Activated naive CD4-positive, alpha-beta T cell treated with anti-CD3 and anti-CD28 coated beads, Interleukin-2, amount 50 U/mL, for 16 hours (primary cell): Measurements from ENCODE around the gene RBMS3.

Source experiments
- DNase-seq: peaks from one replicate; pipeline ENCODE4 v3.0.0-alpha.2; 2020

The RBMS3 gene

DNA sequence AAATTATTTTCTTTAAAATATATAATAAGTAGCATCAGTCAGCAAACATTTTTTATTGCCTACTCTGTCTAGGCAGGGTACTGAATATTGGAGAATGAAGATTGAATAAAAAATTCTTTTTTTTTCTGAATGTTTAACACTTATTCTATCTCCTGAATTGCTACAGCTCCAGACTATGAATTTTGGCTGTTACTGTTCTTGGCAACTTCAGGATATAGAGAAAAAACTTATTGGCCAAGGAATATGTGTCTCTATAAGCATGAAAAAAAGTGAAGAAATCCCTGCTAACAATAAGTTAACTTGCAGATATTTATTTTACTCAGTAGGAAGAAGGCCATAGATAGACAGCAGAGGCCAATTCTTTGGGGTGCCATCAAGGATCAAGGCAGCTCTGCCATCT, 309.6 kb downstream of the RBMS3 start:
- no peak for DNase-seq

DNA sequence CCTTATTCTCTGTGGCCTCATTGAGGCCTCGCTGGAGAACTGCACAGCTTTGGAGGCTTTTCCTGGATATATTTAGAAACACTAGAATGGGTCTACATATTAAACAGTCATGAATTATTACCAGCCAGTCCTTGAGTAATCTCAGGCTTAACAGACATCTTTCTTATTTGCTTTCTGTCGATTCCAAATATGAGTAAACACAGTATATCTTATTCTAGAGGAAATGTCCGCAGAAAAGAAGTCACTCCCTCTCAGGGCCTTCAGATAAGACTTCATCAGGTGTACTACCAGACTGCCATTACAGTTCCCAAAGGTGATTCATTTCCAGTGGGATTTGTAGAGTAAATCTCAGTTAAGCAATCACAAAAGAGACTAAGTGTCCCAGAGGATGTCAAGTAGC, 310.7 kb downstream of the RBMS3 start:
- no peak for DNase-seq

DNA sequence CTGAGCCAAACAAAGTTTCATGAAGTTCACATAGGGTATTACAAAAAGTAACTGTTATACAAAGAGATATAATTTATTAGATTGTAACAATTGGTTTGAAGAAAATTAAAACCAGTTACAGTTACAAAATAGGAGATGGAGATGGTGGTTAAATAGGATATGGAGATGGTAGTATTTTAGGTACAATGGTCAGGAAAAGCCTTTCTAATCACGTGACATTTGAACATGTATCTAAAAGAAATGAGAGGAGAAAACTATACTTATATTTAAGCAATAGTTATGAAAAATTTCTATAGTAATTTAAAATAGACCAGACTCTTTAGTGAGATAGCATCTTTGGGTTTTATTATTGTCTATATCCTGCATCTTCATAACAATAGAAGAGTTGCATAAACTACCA, 312.9 kb downstream of the RBMS3 start:
- no peak for DNase-seq

DNA sequence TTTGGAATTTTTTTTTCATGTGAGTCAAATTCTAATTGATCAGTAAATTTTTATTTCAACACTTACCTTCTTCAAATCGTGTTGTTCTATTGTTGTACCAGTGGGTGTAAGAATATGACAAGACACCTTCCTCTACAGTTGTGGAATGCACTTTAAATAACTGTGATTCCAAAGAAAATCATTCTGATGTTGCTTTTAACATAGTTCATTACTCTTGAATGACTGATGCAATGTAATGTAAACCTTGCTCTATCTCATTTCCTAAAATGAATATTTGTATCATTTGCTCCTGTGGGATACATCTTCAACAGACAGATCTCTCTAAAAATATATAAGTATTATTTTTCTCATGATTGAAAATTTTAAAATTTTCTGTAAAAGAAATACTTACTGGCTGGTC, 313.4 kb downstream of the RBMS3 start:
- no peak for DNase-seq

DNA sequence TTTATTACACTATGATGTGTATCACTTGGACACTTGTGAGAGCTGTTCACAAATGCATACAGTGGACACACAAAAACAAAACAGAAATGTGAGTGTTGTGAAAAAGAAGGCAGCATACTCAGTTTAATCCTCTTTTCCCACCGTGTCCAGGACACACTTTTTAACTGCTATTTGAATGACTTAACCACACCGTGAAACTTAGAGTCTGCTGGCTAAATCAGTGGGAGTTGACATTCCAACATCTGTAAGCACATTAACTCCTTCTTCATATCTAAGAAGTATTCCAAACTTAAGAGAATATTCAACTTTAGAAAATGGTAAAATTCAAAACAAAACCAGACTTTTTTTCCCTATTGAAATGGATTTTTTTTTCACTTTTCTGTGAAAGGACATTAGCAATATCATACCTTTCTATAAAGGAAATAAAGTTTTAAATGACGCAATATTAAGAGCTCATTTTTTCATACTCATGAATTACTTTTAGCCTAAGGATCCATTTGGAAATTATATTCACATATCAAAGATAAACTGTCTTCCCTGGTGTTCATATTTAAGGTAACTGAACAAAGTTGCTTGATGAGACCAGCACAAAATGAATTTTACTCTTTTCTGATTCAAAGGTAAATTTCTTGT, 316.6 kb downstream of the RBMS3 start:
- no peak for DNase-seq

DNA sequence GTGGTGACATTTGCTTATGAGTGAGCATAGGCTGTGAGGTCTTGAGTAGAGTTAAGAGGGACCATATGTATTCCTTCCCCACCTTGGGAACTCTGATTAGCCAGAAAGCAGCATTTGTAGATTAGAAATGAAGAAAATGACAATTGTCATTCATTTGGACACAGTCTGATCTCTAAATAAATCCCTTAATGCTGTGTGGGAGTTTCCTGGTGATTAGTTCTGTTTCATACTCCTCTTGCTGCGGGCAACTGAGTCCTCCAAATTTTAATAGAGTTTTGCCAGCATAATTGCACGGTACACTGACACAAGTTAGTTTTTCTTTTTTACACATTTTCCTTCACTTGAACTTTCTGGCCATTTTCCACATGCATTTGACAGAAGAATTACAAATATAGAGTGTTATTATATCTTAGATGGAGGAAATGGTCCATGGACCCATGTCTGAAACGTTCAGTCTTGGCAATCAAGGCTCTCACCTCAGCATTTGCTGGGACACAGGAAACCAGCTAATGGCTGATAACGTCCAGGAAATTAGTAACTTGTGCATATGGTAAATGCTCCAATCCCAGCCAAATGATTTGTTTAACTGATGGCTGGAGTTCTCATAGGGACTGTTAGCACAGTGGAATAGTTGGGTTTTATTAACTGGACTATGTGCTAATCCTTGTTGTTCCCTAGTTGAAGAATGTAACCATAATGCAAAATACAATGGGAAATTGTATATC, 321.2 kb downstream of the RBMS3 start:
- DNase-seq: no peak

DNA sequence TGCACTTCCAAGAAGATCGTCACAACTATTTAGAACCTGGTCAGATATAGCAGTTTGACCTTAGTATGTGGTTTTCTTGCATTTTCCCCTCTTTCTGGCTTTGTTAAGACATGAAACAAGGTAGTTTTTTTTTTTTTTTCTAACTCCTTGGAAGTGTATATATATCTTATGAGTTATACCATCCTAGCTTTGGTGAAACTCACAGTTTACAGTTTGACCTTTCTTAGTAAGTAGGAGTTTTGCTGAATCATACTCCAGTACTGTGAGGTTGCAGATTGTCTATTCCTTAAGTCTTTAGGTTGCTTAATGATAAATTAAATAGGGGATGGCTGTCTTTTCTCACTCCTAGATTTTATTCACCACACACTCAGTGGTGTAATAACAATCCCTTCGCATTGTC, 325.0 kb downstream of the RBMS3 start:
- no peak for DNase-seq

DNA sequence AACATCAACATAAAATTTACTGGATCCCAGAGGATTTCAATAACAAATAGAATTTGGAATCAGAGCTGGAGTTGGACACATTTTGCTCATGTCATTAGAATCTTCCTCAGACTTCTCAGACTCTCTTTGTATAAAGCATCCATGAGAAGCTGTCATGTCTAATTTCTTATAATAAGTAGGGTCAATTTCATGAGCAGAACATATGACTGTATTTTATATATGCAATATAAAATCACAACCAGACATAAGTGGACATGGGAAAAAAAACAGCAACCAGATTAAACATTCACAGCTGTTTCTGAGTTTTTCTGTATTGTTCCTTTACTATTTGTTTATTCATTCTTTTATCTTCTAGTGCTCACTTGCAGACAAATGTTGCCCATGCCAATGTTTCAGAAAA, 325.5 kb downstream of the RBMS3 start:
- no peak for DNase-seq

DNA sequence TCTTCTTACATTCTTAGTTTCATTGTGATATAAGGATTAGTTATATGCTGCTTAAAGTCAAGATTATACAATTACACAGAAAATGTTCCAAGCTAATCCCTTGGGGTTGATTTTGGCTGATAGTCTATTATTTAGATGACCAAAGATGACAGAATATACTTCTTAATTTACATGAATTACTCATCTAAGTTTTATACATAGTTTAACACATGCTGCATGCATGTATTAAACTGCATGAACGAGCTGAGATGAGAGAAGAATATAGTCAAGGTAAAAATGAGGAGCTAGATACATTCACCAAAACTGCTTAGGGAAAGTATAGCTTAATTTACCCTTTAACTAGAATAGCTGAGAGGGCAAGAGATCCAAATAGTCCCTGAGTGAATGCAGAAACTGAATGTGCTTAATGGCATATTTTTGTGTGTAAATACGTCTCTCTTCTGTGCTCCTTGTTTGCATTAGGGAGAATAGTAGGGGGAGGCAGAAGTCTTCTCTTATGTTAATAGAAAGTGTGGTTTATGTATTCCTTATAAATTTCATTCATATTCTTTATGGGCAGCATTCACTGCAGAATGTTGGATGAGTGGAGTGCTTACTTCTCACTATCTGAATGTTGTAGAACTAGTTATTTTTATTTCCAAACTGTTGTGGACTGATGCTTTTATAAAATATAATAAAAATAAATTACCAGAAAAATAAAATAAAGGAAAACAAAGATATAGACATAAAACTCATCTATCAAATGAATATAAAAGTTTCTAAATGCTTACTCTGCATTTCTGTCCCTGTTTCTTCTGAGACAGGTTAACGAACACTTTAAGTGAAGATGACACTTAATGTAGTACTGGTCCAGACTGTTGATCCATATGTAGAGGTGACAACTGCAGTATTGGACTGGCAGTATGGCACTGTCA, 327.8 kb downstream of the RBMS3 start:
- no peak for DNase-seq

DNA sequence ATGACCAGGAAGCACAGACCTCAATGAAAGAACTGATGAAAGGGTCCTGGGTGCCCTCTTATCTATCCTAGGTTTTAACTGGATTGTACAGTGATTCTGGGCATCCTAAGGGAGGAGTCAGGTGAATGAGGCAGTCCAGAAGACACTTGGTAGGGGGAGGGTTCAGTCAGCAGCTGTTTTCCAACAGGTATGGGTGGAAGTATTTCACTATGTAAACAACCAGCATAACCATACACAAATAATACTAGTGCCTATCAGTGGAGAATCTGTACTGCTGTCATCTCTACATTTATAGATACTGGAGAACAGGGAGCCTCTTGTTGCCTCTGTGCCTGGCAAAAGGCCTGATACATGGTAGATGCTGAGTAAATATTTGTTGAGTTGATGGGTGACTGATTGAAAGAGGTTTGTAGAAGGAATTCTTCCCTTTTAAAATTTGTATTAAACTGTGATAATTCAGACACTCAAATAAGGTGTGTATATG, 328.5 kb downstream of the RBMS3 start:
- DNase-seq: no peak

DNA sequence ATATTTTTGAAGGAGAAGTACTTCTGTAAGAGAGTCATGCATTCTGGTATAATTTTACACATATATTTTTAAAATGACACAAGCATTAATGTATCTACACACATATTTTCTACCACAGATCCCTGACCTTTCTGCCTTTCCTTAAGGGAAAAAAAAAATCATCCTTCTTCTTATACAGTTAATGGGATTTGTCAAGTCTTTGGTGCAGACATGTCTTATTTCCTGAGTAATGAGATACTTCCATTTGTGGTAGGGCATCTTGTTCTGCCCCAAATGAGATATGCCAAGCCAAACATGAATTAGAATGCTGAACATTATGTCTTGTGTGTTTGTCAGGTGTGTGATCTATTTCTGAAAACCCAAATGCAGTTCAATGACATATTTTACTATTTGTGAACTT, 329.9 kb downstream of the RBMS3 start:
- no peak for DNase-seq

DNA sequence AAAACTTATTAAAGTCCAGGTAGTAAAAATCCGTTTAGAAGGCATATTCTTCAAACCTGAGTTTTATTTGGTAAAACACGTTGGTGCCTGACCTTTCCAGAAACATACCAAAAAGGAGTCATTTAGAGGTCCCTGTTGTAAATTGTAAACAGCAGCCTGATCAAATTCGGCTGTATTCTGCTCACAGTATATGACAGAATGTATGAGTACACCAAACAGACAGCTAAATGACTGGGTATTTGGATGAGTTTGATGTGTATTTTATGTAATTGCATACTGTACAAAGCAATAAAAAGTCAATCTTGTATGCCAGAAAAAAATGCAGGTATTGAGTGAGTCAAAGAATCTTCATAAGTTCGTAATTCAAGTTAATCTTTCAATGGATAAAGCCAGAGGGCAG, 330.4 kb downstream of the RBMS3 start:
- no peak for DNase-seq

DNA sequence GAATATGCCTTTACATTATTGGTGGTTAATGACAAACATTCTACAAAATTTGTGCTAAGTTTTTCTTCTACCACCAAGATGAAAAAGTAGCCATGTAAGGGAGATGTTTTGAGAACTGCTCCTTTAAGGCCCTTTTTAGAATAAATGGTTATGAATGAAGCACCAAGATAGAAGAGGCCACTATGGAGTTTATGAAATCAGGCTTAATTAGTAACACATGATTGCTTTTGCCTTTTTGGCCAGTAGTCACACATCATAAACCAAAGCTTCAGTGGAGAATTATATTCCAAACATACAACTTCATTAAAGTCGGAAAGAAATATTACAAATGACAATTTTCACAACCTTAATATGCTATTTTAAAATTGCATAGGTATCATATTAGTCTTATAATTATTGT, 331.7 kb downstream of the RBMS3 start:
- DNase-seq: no peak

DNA sequence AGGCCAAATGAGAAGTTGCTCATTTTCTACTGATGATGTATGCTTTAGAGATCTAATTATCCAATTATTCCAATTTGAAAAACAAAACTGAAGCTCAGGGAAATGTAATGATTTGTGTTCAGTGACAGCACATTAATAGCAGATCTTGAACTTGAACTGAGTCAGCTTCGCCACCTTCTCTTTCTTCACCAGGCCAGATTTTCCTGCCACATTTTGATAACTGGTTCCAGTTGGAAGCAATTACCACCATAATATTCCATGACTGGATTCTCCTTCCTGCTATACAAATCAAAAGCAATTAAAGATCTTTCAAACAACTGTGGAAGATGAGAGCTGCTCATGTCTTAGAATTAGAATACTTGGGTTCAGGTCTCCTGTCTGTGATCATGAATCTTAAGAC, 334.1 kb downstream of the RBMS3 start:
- no peak for DNase-seq

DNA sequence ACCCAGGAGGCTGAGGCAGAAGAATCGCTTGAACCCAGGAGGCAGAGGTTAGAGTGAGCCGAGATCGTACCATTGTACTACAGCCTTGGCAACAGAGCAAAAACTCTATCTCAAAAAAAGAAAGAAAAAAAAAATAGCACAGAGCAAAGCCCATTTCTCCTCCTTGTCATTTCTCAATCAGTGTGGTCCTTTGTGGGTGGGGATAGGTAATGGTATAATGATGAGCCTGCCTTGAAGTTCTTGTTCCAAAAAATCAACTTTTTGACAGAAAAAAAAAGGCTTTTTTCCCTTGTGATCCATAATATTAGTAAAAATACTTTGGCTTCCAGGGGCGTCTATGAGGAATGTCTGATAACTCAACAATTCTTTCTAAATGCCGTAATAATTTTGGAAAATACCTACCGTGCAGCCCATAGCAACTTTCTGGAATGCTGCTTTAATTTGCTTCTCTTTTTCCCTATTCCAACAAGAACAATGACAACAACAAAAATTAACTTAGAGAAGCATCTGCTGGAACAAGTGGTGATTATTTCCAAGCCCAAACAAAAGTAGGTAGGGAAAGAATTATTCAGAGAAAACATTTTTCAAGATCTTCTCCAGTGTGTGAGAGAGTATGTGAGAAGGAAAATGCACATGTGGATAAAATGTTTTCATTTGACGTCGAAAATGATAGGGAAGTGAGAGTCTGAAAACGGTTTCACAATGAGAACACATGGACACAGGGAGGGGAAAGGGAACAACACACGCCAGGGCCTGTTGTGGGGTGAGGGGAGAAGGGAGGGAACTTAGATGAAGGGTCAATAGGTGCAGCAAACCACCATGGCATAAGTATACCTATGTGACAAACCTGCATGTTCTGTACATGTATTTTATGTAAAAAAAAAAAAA, 337.8 kb downstream of the RBMS3 start:
- DNase-seq: no peak

DNA sequence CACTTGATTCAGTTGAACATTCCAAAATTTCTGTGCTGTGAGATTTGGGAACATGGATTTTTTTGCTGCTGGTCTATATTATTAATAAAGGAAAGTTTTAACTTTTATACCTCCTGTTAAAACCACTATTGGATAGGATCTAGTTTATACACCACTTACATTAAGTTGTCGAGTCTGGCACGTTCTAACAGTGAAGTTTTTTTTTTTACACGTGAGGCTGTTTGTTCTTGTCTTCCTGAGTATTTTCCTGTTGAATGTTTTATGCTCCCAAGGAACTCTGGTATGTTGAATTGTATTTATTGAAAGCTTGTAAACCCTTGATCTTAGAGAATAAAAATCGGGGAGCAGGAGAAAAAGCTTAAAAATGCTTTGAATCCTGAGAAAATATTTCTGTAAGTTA, 338.8 kb downstream of the RBMS3 start:
- no peak for DNase-seq

DNA sequence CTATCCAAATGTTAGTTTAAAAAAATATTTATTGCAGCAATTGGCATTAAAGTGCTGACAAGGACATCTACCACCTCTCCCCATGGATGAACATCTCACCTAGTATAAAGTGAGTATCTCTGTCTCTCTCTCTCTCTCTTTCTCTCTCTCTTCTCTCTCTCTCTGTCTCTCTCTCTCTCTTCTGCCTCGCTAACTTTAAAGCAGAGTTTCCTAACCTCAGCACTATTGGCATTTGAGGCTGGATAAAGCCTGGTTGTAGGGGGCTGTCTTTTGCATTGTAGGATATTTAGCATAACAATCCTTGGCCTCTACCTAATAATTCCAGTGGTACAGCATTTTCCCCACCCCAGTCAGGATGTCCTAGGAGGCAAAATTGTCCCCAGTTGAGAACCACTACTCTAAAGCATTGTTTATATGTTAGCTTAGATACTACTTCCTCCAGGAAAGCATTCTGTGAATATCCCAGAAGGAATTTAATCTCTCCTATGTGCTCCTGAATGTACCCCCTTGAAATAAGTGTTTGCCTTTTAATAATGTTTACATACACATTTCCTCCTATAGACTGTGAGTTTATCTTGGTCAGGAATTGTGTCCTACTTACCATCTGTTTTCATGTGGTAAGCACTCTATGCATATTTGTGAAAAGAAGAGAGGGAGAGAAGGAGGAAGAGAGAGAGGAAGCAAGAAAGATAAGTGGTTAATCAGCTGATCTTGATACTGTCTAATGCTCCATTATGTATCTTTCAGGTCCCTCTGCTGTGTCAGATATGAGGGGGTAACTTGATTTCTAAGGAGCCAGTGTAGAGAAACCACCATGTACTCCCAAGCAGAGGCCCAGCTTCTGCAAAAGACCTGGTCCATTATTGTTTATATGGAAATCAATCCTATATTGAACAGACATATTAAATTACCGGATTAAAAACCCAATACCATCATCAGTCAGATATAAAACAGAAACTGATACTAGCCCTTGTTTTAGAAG, 346.6 kb downstream of the RBMS3 start:
- DNase-seq: no peak

DNA sequence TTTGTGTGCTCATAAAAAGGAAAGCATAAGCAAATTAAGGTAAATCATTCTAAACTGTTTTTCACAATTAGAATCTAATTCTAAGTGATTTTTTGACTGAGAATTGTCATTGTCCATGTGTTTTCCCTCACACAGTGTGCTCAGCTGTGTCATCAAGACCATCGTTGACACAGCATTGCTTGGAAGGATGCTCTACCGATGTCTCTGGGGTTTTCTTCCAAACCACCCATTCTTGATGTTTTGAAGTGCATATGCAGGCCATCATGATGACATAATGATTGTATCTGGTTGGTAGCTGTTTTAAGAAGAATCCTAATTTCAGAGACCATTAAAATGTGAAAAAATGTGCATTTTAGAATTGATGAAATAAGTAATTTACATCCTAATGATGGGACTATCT, 347.9 kb downstream of the RBMS3 start:
- no peak for DNase-seq

DNA sequence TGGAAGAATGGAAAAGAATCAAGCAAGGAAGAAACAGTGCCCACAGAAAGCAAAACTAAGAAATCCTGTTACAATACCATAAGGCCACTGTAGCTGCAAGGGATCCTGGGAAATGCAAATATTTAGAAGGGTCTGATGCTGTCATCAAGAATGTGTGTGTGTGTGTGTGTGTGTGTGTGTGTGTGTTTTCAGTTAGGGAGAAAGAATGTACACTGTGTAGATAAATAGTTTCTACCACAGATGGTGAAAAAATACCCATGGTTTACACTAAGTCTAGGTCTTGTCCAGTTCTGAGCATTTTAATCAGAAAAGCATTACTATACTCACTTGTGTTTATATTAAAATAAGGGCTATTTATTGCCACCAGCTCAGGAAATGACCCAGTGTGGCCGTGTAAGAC, 355.0 kb downstream of the RBMS3 start:
- DNase-seq: no peak

DNA sequence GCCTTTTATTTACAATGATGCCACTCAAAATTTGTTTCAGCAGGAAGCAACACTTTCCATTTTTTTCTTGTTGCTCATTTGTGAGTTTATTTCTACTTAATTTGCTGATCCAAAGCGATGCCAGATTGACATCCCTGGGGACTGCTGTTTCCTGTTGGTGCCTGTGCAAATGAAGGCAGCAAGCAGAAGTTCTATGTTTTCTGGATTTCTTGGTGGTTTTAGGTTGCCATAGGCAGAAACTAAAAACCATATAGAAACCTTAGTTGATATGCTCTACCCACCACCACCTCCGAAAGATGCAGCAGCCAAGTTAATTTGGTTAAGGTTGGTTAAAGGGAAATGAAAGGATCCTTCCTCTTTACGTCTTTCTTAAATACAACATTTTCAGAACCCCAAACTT, 356.2 kb downstream of the RBMS3 start:
- no peak for DNase-seq

DNA sequence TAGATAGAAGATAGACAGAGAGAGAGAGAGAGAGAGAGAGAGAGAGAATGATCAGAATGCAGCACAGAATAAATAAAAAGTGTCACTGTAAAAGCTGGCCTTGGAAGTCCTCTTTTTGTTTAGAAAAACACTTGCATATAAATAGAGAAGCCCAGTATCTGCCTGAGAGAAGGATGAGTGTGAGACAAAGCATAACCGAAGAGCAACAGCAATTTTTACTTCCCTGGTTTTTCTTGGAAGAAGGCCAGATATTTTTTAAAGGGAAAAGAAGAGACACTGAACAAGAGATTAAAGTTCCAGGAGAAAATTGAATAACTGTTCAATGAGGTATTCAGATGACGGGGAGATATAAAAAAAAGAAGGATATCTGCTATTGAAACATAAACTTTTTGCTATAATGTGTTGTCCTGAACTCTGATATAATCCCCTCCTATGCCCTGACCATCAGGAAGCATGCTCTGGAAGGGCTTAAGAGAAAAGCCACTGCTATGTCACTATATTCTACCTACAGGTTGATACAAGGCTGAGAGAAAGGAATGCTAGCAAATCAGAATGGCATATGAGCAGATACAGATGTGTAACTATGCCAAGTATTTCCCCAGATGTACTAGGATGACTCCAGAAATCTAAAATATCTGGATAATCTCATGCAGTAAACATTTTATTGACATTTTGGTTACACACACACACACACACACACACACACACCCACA, 358.9 kb downstream of the RBMS3 start:
- no peak for DNase-seq
